GM21423 (cell line): ENCODE data around the gene CAMK4.

Source experiments
- ATAC-seq: cut with Tn5 transposase; IDR thresholded peaks from one replicate; pipeline ENCODE4 v1.9.1; 2021; ENCODE audit warnings: mild to moderate bottlenecking, moderate library complexity; ENCODE audit not compliant: unreplicated experiment

The CAMK4 gene

GRCh38 chr5:111411301-111411700 lies 187.1 kb downstream of the CAMK4 start:
- no peak for ATAC-seq

GRCh38 chr5:111412593-111412992 lies 188.4 kb downstream of the CAMK4 start:
- no peak for ATAC-seq

DNA sequence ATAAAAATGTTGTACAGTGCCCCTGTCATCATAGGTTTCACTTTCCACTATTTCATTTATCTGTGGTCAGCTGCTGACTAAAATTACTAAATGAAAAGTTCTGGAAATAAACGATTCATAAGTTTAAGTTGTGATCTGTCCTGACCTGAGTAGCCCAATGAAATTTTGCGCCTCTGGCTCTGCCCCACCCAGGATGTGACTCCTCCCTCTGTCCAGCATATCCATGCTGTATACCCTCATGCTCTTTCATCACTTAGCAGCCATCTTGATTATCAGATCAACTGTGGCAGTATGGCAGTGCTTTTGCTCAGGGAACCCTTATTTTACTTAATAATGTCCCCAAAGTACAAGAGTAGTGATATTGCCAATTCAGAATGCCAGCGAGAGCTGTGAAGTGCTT lies 190.9 kb downstream of the CAMK4 start:
- ATAC-seq = no peak

DNA sequence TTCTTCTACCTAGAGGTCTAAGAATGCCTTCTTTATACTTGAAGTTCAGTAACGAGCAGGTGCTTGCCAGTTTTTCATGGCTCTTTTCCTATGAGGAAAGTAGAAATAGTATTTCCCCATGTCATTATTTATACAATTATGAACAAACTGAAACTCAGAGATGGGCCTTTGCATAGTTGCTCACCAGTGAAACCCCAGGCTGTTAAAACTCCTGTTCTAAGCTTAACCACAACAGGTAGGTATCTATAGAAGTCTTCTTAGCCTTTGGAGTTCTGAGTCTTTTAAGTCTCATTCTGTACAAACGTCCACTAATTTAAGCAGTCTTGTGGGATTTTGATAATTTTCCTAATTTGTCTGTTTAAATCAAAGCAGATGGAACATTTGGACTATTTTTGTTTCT lies 198.1 kb downstream of the CAMK4 start:
- no peak for ATAC-seq

DNA sequence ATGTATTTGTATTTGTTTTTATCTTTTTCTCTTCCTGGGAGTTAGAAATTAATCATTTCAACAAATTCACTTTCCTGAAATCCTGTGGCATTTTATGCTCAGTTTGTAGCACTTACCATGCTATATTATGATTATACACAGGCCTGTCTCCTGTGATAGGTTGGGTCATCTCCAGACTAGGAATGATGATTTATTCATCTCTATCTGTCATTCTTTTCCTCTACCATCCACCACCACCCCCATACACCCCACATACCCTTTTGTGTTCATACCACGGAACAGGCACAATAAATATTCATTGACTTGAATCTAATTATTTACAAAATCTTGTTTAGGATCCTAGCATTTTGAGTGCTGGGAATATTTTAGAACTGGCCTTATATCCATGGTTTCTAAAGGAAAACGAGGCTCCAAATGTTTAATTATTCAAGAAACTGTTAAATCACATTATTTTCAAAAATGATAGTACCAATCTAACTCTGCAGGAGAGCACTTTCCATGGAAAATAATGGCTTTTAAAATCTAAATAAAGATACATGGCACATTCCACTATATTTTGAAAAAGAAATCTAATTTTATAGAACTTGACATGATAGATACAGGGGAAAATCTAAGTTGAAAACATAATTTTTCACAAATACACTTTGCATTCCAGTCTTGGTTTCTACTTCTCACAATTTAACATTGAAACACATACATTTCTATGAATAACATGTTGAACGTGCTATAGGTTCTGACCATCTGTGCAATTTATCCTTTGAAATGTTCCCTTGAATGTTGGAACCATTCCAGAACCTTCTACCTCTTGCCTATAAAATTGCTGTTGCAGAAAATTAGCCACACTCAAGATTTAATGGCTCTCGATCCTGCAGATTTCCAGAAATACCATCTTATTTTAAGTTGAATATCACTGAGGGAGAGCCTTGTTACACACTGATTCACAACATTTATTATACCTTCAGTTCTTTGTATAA lies 198.8 kb downstream of the CAMK4 start:
- no peak for ATAC-seq

GRCh38 chr5:111425205-111425604 lies 201.0 kb downstream of the CAMK4 start:
- ATAC-seq = no peak

GRCh38 chr5:111427762-111428161 lies 203.6 kb downstream of the CAMK4 start:
- no peak for ATAC-seq

- ATAC-seq = no peak
Observed at GRCh38 chr5:111432883-111433536, 208.8 kb downstream of the CAMK4 start.

DNA sequence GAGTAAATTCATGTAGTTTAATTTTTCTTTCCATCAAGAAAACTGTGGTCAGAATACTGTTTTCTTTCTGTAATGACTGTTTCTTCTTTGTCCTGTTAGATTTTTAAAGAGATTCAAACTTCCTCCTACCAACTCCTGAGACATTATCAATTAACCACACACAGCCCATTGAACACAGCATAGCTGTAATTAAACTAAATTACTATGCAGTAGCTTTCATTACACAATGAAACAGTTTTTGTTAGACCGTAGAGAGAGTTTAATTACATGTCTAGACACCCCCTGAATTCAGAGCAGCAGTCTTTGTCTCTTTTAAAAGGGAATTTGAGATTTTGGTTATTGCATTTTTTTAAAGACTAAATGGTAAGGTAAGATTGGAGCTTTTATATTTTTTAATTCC lies 210.6 kb downstream of the CAMK4 start:
- ATAC-seq = no peak

DNA sequence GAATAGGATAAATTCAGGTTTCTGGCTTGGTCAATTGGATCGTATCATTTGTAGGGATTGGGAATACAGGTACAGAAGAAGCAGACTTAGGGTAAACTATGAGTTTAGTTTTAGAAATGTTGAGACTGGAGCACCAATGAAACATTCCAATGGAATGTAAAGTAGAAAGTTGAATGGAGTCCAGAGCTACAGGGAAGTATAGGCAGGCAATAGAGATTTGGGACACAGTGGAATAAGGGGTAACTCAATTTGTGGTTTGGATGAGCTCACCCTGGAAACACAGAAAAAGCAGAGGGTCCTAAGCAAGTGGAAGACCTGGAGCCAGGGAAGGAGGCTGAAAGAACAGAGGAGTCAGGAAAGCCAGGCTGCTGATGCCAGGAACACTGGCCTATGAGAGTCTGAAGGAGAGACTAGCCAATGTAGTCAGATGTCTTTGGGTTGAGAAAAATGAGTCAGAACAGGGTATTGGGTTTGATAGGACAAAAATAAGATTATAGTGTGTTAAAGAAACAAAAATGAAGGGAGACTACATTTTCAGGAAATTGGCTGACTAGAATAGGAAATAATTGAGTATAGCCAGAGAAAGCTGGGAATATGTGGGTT lies 215.4 kb downstream of the CAMK4 start:
- no peak for ATAC-seq

- ATAC-seq = no peak
Observed at GRCh38 chr5:111447099-111447498, 222.9 kb downstream of the CAMK4 start.

DNA sequence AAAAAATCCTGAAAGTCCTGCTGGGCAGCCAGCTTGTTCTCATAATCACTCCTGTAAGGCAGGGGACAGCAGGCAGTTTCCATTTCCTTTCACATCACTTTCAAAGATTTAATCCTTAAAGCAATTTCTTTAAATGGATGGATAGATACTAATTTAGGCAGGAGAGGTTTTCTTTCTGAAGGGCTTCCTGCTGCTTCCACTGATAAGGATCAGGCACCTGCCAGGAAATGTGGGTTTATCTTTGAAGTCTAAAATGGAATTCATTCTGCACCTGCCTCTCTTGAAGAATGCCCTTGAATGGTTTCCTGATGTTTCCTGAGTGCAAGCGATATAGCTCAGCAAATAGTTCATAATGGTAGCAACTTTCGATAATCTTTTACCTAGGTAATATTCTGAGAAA lies 223.6 kb downstream of the CAMK4 start:
- no peak for ATAC-seq

DNA sequence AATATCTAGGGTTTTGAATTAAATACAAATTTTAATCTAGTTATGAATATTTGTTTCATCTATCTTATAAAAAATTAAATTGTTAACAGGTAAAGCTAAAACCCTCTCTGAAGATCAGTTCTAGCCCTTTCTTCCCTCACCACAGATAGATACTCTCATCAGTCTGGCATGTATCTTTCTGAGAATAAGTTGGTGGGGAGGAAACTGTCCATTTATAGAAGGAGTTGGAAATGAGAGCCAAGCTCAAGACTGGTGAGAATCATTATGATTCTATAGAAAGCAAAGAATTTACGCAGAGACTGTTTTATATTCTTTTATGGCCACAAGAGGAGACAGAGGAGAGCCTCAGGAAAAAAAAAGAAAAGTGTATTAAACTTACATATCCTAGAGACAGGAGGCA lies 229.1 kb downstream of the CAMK4 start:
- ATAC-seq = no peak

DNA sequence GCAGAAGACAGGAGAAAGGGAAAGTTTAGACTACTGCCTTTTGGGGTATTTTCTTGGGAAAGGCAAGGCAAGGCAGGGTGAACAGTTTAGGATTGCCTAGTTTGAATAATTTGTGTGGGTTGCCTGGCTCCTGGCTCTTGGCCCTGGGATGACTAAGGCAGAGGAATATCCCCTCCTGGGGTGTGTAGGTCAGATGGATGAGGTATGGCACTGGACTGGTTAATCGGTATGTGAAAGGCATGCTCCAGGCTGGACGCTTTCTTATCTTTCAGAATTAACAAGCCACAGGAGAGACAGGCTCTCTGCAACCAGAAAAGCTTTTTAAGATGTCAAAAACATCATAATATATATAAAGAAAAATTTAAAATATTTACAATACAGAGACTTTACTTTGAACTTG lies 229.6 kb downstream of the CAMK4 start:
- no peak for ATAC-seq

- ATAC-seq = no peak
Observed at GRCh38 chr5:111454198-111454622, 230.0 kb downstream of the CAMK4 start.

DNA sequence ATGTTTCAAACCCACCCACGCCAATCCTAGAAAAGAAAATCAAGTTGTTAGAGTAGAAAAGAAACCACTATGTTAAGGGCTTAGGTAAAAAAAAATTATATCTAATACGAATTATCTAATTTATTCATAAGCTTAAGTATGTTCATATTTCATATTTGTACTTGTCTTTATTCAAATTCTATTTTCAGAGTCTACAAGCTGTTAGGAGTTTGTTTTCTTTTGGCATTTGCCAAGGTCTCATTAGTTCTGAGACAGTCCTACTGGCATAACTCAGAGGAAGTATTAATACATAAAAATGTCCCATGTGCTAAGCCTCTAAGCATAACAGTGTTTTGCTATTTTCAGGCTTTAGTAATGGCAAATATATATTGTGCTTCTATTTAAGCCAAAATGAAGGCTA lies 230.6 kb downstream of the CAMK4 start:
- ATAC-seq = no peak

DNA sequence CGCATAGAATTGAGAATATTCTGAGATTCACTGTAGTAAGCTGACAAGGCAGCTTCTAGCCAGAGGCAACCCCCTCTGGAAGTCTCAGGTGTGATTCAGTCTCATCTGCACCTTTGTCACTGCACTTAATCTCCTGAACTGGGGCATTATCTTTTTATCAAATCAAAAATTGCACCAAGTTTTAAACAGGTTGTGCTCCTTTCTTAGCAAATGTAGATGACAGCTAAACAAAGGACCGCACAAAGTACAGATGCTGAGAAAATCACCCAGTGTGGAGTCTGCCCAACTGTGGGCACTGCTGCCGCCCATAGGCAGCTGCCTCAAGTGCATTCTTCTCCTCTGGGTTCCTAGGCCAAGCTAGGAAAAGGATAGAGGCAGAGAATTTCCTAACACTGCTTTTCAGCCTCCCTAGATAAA lies 237.1 kb downstream of the CAMK4 start:
- ATAC-seq = no peak

DNA sequence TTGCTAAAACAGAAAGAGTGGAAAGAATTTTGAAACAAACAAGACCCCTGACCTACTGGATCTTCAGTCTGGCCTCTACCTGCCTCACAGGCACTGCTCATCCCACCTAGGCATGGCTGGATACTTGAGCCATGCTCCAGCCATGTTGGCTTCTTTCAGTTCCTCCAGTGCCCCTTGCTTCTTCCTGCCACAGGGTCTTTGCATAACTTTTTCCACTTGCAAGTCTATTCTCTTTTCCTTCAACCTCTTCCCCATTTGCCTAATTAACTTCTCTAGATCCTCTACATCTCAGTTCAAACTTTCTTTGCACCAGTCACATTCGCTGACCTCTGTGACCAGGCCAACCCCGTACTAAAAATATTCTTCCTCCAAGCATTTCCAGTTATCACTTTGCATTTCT lies 237.8 kb downstream of the CAMK4 start:
- no peak for ATAC-seq

GRCh38 chr5:111463311-111463710 lies 239.1 kb downstream of the CAMK4 start:
- no peak for ATAC-seq

DNA sequence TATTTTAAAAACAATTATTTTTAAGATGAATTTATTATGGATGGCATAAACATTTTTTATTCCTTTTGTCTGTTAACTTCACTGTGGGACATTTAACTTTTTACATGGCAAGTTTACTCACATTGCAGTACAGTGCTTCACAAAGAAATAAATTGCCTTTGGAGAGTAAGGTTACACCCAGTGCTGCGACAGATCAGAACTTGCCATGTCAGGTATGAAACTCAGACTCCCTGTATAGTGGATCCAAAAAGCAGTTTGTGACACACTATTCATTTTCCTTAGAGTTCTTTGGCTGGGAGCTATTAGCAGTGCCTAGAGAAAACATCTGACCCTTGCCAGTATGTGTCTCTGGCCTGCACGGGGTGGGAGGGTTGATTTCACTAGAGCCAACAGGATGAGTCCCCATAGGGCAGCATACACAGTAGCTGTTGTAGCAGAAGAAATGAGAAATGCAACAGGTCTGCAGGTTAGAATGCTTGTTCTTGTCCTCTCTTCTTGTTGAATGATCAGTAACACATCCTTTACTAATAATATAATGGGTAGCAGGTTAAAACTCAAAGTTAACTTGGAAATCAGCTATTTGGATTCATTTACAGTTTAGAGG lies 245.2 kb downstream of the CAMK4 start:
- no peak for ATAC-seq

GRCh38 chr5:111469903-111470302 lies 245.7 kb downstream of the CAMK4 start:
- no peak for ATAC-seq
